22Rv1 (cell line): ENCODE data around the gene CCL20.

Source experiments
- CTCF ChIP-seq: fragments of 450-650 bp; IDR thresholded peaks from 2 replicates; pipeline ENCODE4 v1.5.1; 2017; ENCODE audit warnings: mild to moderate bottlenecking
- ZFX ChIP-seq: fragments of 450-650 bp; IDR thresholded peaks from 2 replicates; pipeline ENCODE4 v1.6.1; 2017; ENCODE audit warnings: antibody characterized with exemption, borderline replicate concordance

- TF ChIP-seq CTCF, result no peak
- TF ChIP-seq ZFX, result no peak
Observed at GRCh38 chr2:227802882-227803281, 10.8 kb upstream of the CCL20 start.
